HepG2 (cell line): ENCODE results near the gene ARFGEF3. TPM values are rescaled to one million over a fixed set of nuclear protein-coding genes. Genes with fewer than 3 reads are reported as not detected.

Experiments
- CREB1 ChIP-seq, 2 experiments: fragments of 450-650 bp in 1 of 2; IDR thresholded peaks; 2 replicates each; pipeline ENCODE4 v1.6.1; 2016 to 2017; ENCODE audit warnings: control low read depth in 1 of 2, mild to moderate bottlenecking in 1 of 2, missing compliant biosample characterization in 1 of 2, missing genetic modification characterization in 1 of 2
- EP300 ChIP-seq, 3 experiments: sonication (generic) in 1 of 3; formaldehyde crosslinking in 1 of 3; IDR thresholded peaks; 2 replicates each; pipeline versions ENCODE4 v1.5.1 to v1.6.1; 2011 to 2020; ENCODE audit warnings: low read depth in 2 of 3, low read length in 2 of 3, borderline replicate concordance in 1 of 3, improper control_type of control experiment in 1 of 3, mild to moderate bottlenecking in 1 of 3, missing genetic modification reagents in 1 of 3, moderate library complexity in 1 of 3
- GATAD1 ChIP-seq: IDR thresholded peaks from 2 replicates; pipeline ENCODE4 v1.6.1; 2016; ENCODE audit warnings: missing genetic modification reagents, missing compliant biosample characterization
- HDAC6 ChIP-seq: fragments of 200-600 bp; sonication (generic); IDR thresholded peaks from 2 replicates; pipeline ENCODE4 v1.7.0; 2017; ENCODE audit warnings: mild to moderate bottlenecking, antibody characterized with exemption, low read length, low read depth
- HIVEP1 ChIP-seq: sonication (generic); formaldehyde crosslinking; IDR thresholded peaks from 2 replicates; pipeline ENCODE4 v1.4.0; 2020; ENCODE audit warnings: mild to moderate bottlenecking, missing genetic modification reagents
- HMG20B ChIP-seq: conservative IDR thresholded peaks from 2 replicates; pipeline ENCODE4 v1.6.1; 2016; ENCODE audit warnings: missing genetic modification reagents, missing compliant biosample characterization
- HOXA3 ChIP-seq: sonication (generic); formaldehyde crosslinking; IDR thresholded peaks from 2 replicates; pipeline ENCODE4 v1.5.0; 2020; ENCODE audit warnings: missing genetic modification reagents
- MED13 ChIP-seq: sonication (generic); formaldehyde crosslinking; IDR thresholded peaks from 2 replicates; pipeline ENCODE4 v1.5.0; 2020; ENCODE audit warnings: missing genetic modification reagents
- NFIB ChIP-seq: sonication (generic); formaldehyde crosslinking; IDR thresholded peaks from 2 replicates; pipeline ENCODE4 v1.9.0; 2021; ENCODE audit warnings: missing genetic modification reagents, mild to moderate bottlenecking, borderline replicate concordance
- PBX3 ChIP-seq: sonication (generic); formaldehyde crosslinking; IDR thresholded peaks from 2 replicates; pipeline ENCODE4 v1.8.1; 2023; ENCODE audit warnings: missing genetic modification reagents, inconsistent platforms, borderline replicate concordance
- PLRG1 ChIP-seq: fragments of 450-650 bp; conservative IDR thresholded peaks from 2 replicates; pipeline ENCODE4 v1.6.1; 2016
- RBM22 ChIP-seq: fragments of 200-400 bp; formaldehyde crosslinking; optimal IDR thresholded peaks from 2 replicates; pipeline ENCODE3; 2017; ENCODE audit warnings: mild to moderate bottlenecking, low read length, moderate library complexity
- RCOR2 ChIP-seq: IDR thresholded peaks from 2 replicates; pipeline ENCODE4 v1.6.1; 2016; ENCODE audit warnings: missing biosample characterization, missing genetic modification reagents
- SSRP1 ChIP-seq: IDR thresholded peaks from 2 replicates; pipeline ENCODE4 v1.6.1; 2016; ENCODE audit warnings: control low read depth
- TCF7 ChIP-seq: sonication (generic); IDR thresholded peaks from 2 replicates; pipeline ENCODE4 v1.6.1; 2016; ENCODE audit warnings: antibody characterized with exemption, low read depth
- ZNF12 ChIP-seq: sonication (generic); formaldehyde crosslinking; IDR thresholded peaks from 2 replicates; pipeline ENCODE4 v1.5.0; 2020; ENCODE audit warnings: missing genetic modification reagents
- ZNF207 ChIP-seq: fragments of 450-650 bp; IDR thresholded peaks from 2 replicates; pipeline ENCODE4 v1.6.1; 2016; ENCODE audit warnings: antibody characterized with exemption, borderline replicate concordance
- ZNF264 ChIP-seq: sonication (generic); formaldehyde crosslinking; IDR thresholded peaks from 2 replicates; pipeline ENCODE4 v1.4.0; 2020; ENCODE audit warnings: missing genetic modification reagents
- ZSCAN22 ChIP-seq: sonication (generic); formaldehyde crosslinking; IDR thresholded peaks from 2 replicates; pipeline ENCODE4 v1.4.0; 2020; ENCODE audit warnings: mild to moderate bottlenecking, missing genetic modification reagents
- polyA plus RNA-seq, 8 experiments: library from polyadenylated mRNA; depleted of rRNA in 3 of 8; stranded (reverse) in 7 of 8; unstranded in 1 of 8; fragments of >200 nt; fragmentation: Illumina TruSeq in 4 of 8; extraction: Trizol in 4 of 8; gene quantifications; 2 replicates each; pipeline versions ENCODE4 v1.2.1 to v1.2.3, GENCODE V29; 2011 to 2016; ENCODE audit warnings: low read depth in 4 of 8, missing spikeins in 1 of 8, mixed read lengths in 1 of 8; ENCODE audit not compliant: insufficient read depth in 1 of 8
- total RNA-seq, 5 experiments: library from RNA; depleted of rRNA; stranded (reverse); fragments of >200 nt; fragmentation: Illumina TruSeq; extraction: Trizol; gene quantifications; 2 replicates each; pipeline ENCODE4 v1.2.3, GENCODE V29; 2016; ENCODE audit warnings: low read depth in 1 of 5
- TF ChIP-seq, protein P1 (sequence below): sonication (generic); formaldehyde crosslinking; IDR thresholded peaks from 2 replicates; pipeline ENCODE4 v1.4.0; 2020; ENCODE audit warnings: missing genetic modification reagents
- TF ChIP-seq, protein P2 (sequence below): sonication (generic); formaldehyde crosslinking; IDR thresholded peaks from 2 replicates; pipeline ENCODE4 v1.4.0; 2020; ENCODE audit warnings: missing genetic modification reagents, mild to moderate bottlenecking, borderline replicate concordance
- TF ChIP-seq, protein P3 (sequence below), 2 experiments: sonication (generic) in 1 of 2; formaldehyde crosslinking in 1 of 2; IDR thresholded peaks; 2 replicates each; pipeline versions ENCODE4 v1.4.0 to v1.6.1; 2018 to 2020; ENCODE audit warnings: missing genetic modification reagents in 2 of 2, borderline replicate concordance in 1 of 2, low read depth in 1 of 2, mild to moderate bottlenecking in 1 of 2, missing biosample characterization in 1 of 2
- TF ChIP-seq, protein P4 (sequence below): IDR thresholded peaks from 2 replicates; pipeline ENCODE4 v1.6.1; 2018; ENCODE audit warnings: missing genetic modification reagents

The ARFGEF3 gene
- total and polyA plus RNA-seq, 2 of the 13 experiments (the other 11 are each of a cell fraction or from before 2014, with no cell fraction given) = 0.60 to 2.6 TPM

DNA sequence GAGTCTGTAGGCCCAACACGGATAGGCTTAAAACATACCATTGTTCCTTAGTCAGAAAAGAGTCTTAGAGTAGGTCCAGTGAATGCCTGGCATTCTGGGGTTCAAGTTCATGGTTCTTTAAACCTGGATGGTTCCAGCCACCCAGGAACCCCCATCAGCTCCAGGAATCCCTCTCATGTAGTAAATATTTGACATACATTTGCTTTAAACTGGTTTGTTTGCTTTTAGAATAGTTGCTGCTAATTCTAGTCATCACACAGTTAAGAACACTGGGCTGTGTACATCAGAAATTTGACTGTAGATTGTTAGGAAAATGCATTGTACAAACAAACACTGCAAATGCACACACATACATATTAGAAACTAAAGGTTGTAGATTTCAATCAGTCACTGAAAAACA is 87.1 kb downstream of the ARFGEF3 start (continued):
- TF ChIP-seq SSRP1 = no peak
- no peak for TF ChIP-seq PBX3 (CRISPR knock-in tag)
- 0 out of 2 replicates have a peak, but pooled peaks have one; percentile 49 for TF ChIP-seq ZNF264 (CRISPR knock-in tag)
- peak; percentile 28; the same call in 1 of the 2 replicates for TF ChIP-seq HOXA3
- no peak for TF ChIP-seq HIVEP1 (CRISPR knock-in tag)
- TF ChIP-seq, protein P1, sequence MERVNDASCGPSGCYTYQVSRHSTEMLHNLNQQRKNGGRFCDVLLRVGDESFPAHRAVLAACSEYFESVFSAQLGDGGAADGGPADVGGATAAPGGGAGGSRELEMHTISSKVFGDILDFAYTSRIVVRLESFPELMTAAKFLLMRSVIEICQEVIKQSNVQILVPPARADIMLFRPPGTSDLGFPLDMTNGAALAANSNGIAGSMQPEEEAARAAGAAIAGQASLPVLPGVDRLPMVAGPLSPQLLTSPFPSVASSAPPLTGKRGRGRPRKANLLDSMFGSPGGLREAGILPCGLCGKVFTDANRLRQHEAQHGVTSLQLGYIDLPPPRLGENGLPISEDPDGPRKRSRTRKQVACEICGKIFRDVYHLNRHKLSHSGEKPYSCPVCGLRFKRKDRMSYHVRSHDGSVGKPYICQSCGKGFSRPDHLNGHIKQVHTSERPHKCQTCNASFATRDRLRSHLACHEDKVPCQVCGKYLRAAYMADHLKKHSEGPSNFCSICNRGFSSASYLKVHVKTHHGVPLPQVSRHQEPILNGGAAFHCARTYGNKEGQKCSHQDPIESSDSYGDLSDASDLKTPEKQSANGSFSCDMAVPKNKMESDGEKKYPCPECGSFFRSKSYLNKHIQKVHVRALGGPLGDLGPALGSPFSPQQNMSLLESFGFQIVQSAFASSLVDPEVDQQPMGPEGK (CRISPR knock-in tag) = no peak; the same call in 1 of the 2 replicates
- peak; percentile 48; the same call in 1 of the 2 replicates for TF ChIP-seq RCOR2 (CRISPR knock-in tag)
- TF ChIP-seq, protein P2, sequence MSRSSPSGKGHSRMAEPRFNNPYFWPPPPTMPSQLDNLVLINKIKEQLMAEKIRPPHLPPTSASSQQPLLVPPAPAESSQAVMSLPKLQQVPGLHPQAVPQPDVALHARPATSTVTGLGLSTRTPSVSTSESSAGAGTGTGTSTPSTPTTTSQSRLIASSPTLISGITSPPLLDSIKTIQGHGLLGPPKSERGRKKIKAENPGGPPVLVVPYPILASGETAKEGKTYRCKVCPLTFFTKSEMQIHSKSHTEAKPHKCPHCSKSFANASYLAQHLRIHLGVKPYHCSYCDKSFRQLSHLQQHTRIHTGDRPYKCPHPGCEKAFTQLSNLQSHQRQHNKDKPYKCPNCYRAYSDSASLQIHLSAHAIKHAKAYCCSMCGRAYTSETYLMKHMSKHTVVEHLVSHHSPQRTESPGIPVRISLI (CRISPR knock-in tag) = peak; percentile 2; the same call in 1 of the 2 replicates
- peak; percentile 78 for TF ChIP-seq TCF7
- TF ChIP-seq NFIB (CRISPR knock-in tag) = no peak
- 0 out of 2 replicates have a peak, but pooled peaks have one; percentile 30 for TF ChIP-seq GATAD1
- TF ChIP-seq ZNF12 (CRISPR knock-in tag) = peak; percentile 59; the same call in 1 of the 2 replicates
- peak; percentile 90 for TF ChIP-seq HMG20B (CRISPR knock-in tag)
- TF ChIP-seq EP300 (IDR thresholded peaks at IDR 0.05; ENCODE audit: low read depth in 2 of 2, low read length in 2 of 2) = peak in 1 of 2 experiments; percentile 58; a peak in 1 of 4 replicates
- no peak; the same call in 1 of the 2 replicates for TF ChIP-seq EP300 (CRISPR knock-in tag; IDR thresholded peaks at IDR 0.05; ENCODE audit: borderline replicate concordance)
- TF ChIP-seq PLRG1 = no peak
- TF ChIP-seq ZSCAN22 = no peak
- TF ChIP-seq, protein P3, sequence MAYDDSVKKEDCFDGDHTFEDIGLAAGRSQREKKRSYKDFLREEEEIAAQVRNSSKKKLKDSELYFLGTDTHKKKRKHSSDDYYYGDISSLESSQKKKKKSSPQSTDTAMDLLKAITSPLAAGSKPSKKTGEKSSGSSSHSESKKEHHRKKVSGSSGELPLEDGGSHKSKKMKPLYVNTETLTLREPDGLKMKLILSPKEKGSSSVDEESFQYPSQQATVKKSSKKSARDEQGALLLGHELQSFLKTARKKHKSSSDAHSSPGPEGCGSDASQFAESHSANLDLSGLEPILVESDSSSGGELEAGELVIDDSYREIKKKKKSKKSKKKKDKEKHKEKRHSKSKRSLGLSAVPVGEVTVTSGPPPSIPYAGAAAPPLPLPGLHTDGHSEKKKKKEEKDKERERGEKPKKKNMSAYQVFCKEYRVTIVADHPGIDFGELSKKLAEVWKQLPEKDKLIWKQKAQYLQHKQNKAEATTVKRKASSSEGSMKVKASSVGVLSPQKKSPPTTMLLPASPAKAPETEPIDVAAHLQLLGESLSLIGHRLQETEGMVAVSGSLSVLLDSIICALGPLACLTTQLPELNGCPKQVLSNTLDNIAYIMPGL (CRISPR knock-in tag; IDR thresholded peaks at IDR 0.05; ENCODE audit: borderline replicate concordance in 1 of 2, low read depth in 1 of 2) = peak in 1 of 2 experiments; percentile 48; a peak in 1 of 4 replicates
- no peak for TF ChIP-seq RBM22
- TF ChIP-seq ZNF207 = no peak
- TF ChIP-seq MED13 (CRISPR knock-in tag) = no peak
- TF ChIP-seq, protein P4, sequence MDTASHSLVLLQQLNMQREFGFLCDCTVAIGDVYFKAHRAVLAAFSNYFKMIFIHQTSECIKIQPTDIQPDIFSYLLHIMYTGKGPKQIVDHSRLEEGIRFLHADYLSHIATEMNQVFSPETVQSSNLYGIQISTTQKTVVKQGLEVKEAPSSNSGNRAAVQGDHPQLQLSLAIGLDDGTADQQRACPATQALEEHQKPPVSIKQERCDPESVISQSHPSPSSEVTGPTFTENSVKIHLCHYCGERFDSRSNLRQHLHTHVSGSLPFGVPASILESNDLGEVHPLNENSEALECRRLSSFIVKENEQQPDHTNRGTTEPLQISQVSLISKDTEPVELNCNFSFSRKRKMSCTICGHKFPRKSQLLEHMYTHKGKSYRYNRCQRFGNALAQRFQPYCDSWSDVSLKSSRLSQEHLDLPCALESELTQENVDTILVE = peak; percentile 49; the same call in 1 of the 2 replicates
- TF ChIP-seq HDAC6 = no peak
- 0 out of 2 replicates have a peak, but pooled peaks have one; percentile 15 for TF ChIP-seq CREB1 (IDR thresholded peaks at IDR 0.05)
- no peak for TF ChIP-seq CREB1 (CRISPR knock-in tag; IDR thresholded peaks at IDR 0.05)
